ENCODE measurements around the gene CIB2.

- TF ChIP-seq, protein P1, sequence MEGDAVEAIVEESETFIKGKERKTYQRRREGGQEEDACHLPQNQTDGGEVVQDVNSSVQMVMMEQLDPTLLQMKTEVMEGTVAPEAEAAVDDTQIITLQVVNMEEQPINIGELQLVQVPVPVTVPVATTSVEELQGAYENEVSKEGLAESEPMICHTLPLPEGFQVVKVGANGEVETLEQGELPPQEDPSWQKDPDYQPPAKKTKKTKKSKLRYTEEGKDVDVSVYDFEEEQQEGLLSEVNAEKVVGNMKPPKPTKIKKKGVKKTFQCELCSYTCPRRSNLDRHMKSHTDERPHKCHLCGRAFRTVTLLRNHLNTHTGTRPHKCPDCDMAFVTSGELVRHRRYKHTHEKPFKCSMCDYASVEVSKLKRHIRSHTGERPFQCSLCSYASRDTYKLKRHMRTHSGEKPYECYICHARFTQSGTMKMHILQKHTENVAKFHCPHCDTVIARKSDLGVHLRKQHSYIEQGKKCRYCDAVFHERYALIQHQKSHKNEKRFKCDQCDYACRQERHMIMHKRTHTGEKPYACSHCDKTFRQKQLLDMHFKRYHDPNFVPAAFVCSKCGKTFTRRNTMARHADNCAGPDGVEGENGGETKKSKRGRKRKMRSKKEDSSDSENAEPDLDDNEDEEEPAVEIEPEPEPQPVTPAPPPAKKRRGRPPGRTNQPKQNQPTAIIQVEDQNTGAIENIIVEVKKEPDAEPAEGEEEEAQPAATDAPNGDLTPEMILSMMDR (IDR thresholded peaks at IDR 0.05): no peak
- TF ChIP-seq POLR2A (IDR thresholded peaks at IDR 0.05): no peak
Observed at GRCh38 chr15:78159395-78159794, 28.1 kb upstream of the CIB2 start.

All from Peyer's patch (tissue), 4 donors.